ENCODE measurements around the gene MTAP.

- TF ChIP-seq CTCF (IDR thresholded peaks at IDR 0.05; ENCODE audit: insufficient read depth, low read length), result no peak
- TF ChIP-seq POLR2AphosphoS5 (IDR thresholded peaks at IDR 0.05; ENCODE audit: low read depth), result no peak
- TF ChIP-seq, protein P1, sequence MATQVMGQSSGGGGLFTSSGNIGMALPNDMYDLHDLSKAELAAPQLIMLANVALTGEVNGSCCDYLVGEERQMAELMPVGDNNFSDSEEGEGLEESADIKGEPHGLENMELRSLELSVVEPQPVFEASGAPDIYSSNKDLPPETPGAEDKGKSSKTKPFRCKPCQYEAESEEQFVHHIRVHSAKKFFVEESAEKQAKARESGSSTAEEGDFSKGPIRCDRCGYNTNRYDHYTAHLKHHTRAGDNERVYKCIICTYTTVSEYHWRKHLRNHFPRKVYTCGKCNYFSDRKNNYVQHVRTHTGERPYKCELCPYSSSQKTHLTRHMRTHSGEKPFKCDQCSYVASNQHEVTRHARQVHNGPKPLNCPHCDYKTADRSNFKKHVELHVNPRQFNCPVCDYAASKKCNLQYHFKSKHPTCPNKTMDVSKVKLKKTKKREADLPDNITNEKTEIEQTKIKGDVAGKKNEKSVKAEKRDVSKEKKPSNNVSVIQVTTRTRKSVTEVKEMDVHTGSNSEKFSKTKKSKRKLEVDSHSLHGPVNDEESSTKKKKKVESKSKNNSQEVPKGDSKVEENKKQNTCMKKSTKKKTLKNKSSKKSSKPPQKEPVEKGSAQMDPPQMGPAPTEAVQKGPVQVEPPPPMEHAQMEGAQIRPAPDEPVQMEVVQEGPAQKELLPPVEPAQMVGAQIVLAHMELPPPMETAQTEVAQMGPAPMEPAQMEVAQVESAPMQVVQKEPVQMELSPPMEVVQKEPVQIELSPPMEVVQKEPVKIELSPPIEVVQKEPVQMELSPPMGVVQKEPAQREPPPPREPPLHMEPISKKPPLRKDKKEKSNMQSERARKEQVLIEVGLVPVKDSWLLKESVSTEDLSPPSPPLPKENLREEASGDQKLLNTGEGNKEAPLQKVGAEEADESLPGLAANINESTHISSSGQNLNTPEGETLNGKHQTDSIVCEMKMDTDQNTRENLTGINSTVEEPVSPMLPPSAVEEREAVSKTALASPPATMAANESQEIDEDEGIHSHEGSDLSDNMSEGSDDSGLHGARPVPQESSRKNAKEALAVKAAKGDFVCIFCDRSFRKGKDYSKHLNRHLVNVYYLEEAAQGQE (IDR thresholded peaks at IDR 0.05; ENCODE audit: insufficient replicate concordance, low read depth), result no peak
- TF ChIP-seq SPI1 (IDR thresholded peaks at IDR 0.05; ENCODE audit: borderline replicate concordance, low read depth), result no peak
These were observed 23.0 kb upstream of the MTAP start for GRCh38 chr9:21779397-21779796.

All from HL-60 (cell line).